ENCODE results near the gene MAP7. TPM values are rescaled to one million over a fixed set of nuclear protein-coding genes. Genes with fewer than 3 reads are reported as not detected.

Gene MAP7
- total RNA-seq, 1 donor from 2014 or later, result 1.3 TPM

- Mint-ChIP-seq H3K4me3 (no peak overlapping the region), H3K27me3 (ENCODE audit: low read depth) (no peaks in the 10 kb centered on the region), H3K9me3 (no peaks in the 10 kb centered on the region), H3K4me1 (no peaks in the 10 kb centered on the region), H3K36me3 (ENCODE audit: low read depth) (no peaks in the 10 kb centered on the region), H3K27ac (ENCODE audit: unreplicated experiment) (no peak overlapping the region)
- TF ChIP-seq CTCF (conservative IDR thresholded peaks at IDR 0.05), result no peak
- no peak for DNase-seq (ENCODE audit: low read depth, low spot score)
Measured at GRCh38 chr6:136331461-136331860, 218.8 kb downstream of the MAP7 start.

GRCh38 chr6:136330634-136331033, 219.6 kb downstream of the MAP7 start:
- no peak for TF ChIP-seq CTCF (conservative IDR thresholded peaks at IDR 0.05)

GRCh38 chr6:136326038-136326553, 224.1 kb downstream of the MAP7 start:
- Mint-ChIP-seq H3K27me3 (ENCODE audit: low read depth) (no peaks in the 10 kb centered on the region), H3K36me3 (ENCODE audit: low read depth) (no peaks in the 10 kb centered on the region), H3K4me3 (no peak overlapping the region), H3K9me3 (no peaks in the 10 kb centered on the region), H3K27ac (ENCODE audit: unreplicated experiment) (no peak overlapping the region), H3K4me1 (peaks cover 4% of the 10 kb centered on the region)
- DNase-seq (ENCODE audit: low read depth, low spot score), result no peak
- no peak for TF ChIP-seq CTCF (conservative IDR thresholded peaks at IDR 0.05)

More at GRCh38 chr6:136330634-136331033, 219.6 kb downstream of the MAP7 start:
- Mint-ChIP-seq H3K27me3 (ENCODE audit: low read depth) (no peaks in the 10 kb centered on the region), H3K4me1 (no peaks in the 10 kb centered on the region), H3K27ac (ENCODE audit: unreplicated experiment) (no peak overlapping the region), H3K9me3 (no peaks in the 10 kb centered on the region), H3K4me3 (no peak overlapping the region), H3K36me3 (ENCODE audit: low read depth) (no peaks in the 10 kb centered on the region)
- DNase-seq (ENCODE audit: low read depth, low spot score), result no peak

GRCh38 chr6:136324686-136325380, 225.4 kb downstream of the MAP7 start:
- TF ChIP-seq CTCF (conservative IDR thresholded peaks at IDR 0.05), result no peak
- no peak for DNase-seq (ENCODE audit: low read depth, low spot score)
- no peak overlapping the region for H3K27ac Mint-ChIP-seq (ENCODE audit: unreplicated experiment)
- no peaks in the 10 kb centered on the region for H3K27me3 Mint-ChIP-seq (ENCODE audit: low read depth)
- no peaks in the 10 kb centered on the region for H3K36me3 Mint-ChIP-seq (ENCODE audit: low read depth)
- H3K4me1 Mint-ChIP-seq, result peaks cover 4% of the 10 kb centered on the region
- H3K4me3 Mint-ChIP-seq, result no peak overlapping the region
- no peaks in the 10 kb centered on the region for H3K9me3 Mint-ChIP-seq

GRCh38 chr6:136323431-136324112, 226.7 kb downstream of the MAP7 start:
- H3K4me3 Mint-ChIP-seq, result no peak overlapping the region
- H3K27ac Mint-ChIP-seq (ENCODE audit: unreplicated experiment), result no peak overlapping the region
- no peak for DNase-seq (ENCODE audit: low read depth, low spot score)
- no peaks in the 10 kb centered on the region for H3K36me3 Mint-ChIP-seq (ENCODE audit: low read depth)
- no peaks in the 10 kb centered on the region for H3K27me3 Mint-ChIP-seq (ENCODE audit: low read depth)
- peaks cover 4% of the 10 kb centered on the region for H3K4me1 Mint-ChIP-seq
- TF ChIP-seq CTCF (conservative IDR thresholded peaks at IDR 0.05), result no peak
- no peaks in the 10 kb centered on the region for H3K9me3 Mint-ChIP-seq
